Measurements from ENCODE around the gene KCNK10.

KCNK10 gene

DNA sequence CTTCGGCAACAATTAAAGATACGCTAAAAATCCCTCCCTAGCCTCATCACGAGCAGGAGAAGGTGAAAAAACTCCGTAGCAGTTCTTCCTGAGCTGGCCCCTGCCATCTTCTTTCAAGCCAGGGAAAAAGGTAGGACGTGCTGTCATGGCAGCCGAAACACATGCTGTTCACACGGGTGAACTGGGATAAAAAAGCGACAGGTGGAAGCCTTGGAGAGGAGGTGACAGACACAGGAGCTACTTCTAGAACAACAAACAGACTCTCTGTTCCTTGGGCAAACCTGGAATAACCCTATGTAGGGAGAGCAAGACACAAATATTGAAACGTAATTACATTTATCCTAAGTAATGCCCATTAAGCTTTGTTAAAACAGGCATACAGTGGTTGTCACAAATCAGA is 81.3 kb downstream of the KCNK10 start:
- Histone ChIP-seq H3K4me1 (ENCODE audit: control insufficient read depth, insufficient read depth, low read length) (peaks cover 7% of the 10 kb centered on the region), H3K36me3 (ENCODE audit: control insufficient read depth in 2 of 2, insufficient read depth in 1 of 2, low read length in 2 of 2) (no peaks in the 10 kb centered on the region), H3K9me3 (ENCODE audit: control insufficient read depth, insufficient read depth, low read depth, low read length) (no peaks in the 10 kb centered on the region), H3K27ac (ENCODE audit: extremely low read depth, low read depth, low read length) (no peak overlapping the region), H3K4me3 (ENCODE audit: low read depth, low read length) (no peak overlapping the region)
- POLR2A ChIA-PET: no interaction called here
- TF ChIP-seq ZNF132 (tag by site-specific recombination; IDR thresholded peaks at IDR 0.05; ENCODE audit: borderline replicate concordance) (no peak), ZNF596 (tag by site-specific recombination; IDR thresholded peaks at IDR 0.05) (no peak), SCRT2 (tag by site-specific recombination; IDR thresholded peaks at IDR 0.05) (peak; percentile 63; the same call in 1 of the 2 replicates)
- CTCF ChIA-PET: interaction anchor here (0.6 to 0.9 kb wide), 2 partner anchors 296 to 297 kb away, joined by 3 to 4 read pairs; no protein-coding TSS in a partner anchor

DNA sequence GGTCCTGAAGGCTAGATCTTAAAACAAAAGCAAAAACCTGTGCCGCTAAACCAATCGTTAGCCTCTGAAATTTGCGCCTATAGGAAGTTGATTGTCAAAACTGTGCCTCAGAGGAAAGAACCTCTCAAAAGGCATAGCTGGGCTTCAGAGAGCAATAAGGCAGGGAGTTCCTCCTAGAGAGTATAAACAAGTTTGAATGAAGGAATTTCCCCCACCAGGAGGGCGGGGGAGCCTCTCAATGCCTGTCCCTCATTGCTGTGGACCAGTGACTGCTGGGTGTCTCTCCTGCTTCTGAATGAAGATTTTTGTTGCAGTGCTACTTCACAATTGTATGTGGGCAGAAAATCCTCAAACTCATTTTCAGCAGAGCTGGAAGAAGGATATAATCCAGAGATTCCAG is 88.6 kb downstream of the KCNK10 start:
- no peak overlapping the region for H3K27ac ChIP-seq (ENCODE audit: extremely low read depth, low read depth, low read length)
- CTCF ChIA-PET: interaction anchor here (0.6 to 7.8 kb wide), 5 partner anchors 45 to 289 kb away, joined by 4 to 58 read pairs (median 5); no protein-coding TSS in a partner anchor
- no peak for TF ChIP-seq ZNF16 (tag by site-specific recombination; IDR thresholded peaks at IDR 0.05; ENCODE audit: low read depth)
- H3K9me3 ChIP-seq (ENCODE audit: control insufficient read depth, insufficient read depth, low read depth, low read length): no peaks in the 10 kb centered on the region
- no peaks in the 10 kb centered on the region for H3K4me1 ChIP-seq (ENCODE audit: control insufficient read depth, insufficient read depth, low read length)
- POLR2A ChIA-PET: no interaction called here
- no peaks in the 10 kb centered on the region for H3K36me3 ChIP-seq (ENCODE audit: control insufficient read depth in 2 of 2, insufficient read depth in 1 of 2, low read length in 2 of 2)
- no peak overlapping the region for H3K4me3 ChIP-seq (ENCODE audit: low read depth, low read length)

DNA sequence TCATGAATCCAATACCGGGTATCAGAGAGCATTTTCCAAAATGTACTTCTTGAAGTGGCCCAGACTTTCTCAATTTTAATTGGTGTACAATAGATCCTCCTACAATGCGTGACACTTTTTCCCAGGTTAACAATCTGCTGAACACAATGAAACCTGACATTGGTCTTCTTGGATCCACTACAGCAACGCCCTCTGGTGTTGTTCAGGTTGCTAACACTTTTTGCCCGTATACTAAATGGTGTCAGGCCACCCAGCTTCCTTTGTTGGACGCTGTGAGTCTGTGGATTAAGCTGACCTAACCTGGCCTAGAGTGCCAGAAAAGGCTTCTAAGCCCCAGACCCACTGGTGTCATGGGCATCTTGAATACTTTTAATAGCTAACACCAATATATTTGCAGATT is 89.2 kb downstream of the KCNK10 start:
- POLR2A ChIA-PET: no interaction called here
- H3K36me3 ChIP-seq (ENCODE audit: control insufficient read depth in 2 of 2, insufficient read depth in 1 of 2, low read length in 2 of 2): no peaks in the 10 kb centered on the region
- no peaks in the 10 kb centered on the region for H3K9me3 ChIP-seq (ENCODE audit: control insufficient read depth, insufficient read depth, low read depth, low read length)
- CTCF ChIA-PET: interaction anchor here (0.6 to 7.8 kb wide), 6 partner anchors 33 to 288 kb away, joined by 4 to 58 read pairs (median 6); no protein-coding TSS in a partner anchor
- no peak overlapping the region for H3K27ac ChIP-seq (ENCODE audit: extremely low read depth, low read depth, low read length)
- H3K4me3 ChIP-seq (ENCODE audit: low read depth, low read length): no peak overlapping the region
- no peaks in the 10 kb centered on the region for H3K4me1 ChIP-seq (ENCODE audit: control insufficient read depth, insufficient read depth, low read length)
- TF ChIP-seq, protein P1, sequence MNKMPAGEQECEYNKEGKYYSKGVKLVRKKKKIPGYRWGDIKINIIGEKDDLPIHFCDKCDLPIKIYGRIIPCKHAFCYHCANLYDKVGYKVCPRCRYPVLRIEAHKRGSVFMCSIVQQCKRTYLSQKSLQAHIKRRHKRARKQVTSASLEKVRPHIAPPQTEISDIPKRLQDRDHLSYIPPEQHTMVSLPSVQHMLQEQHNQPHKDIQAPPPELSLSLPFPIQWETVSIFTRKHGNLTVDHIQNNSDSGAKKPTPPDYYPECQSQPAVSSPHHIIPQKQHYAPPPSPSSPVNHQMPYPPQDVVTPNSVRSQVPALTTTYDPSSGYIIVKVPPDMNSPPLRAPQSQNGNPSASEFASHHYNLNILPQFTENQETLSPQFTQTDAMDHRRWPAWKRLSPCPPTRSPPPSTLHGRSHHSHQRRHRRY (tag by site-specific recombination; IDR thresholded peaks at IDR 0.05): no peak
- TF ChIP-seq SP3 (tag by site-specific recombination; IDR thresholded peaks at IDR 0.05) (no peak), RBAK (tag by site-specific recombination; IDR thresholded peaks at IDR 0.05) (no peak), ZNF529 (tag by site-specific recombination; IDR thresholded peaks at IDR 0.05; ENCODE audit: insufficient replicate concordance) (no peak)
- TF ChIP-seq, protein P2, sequence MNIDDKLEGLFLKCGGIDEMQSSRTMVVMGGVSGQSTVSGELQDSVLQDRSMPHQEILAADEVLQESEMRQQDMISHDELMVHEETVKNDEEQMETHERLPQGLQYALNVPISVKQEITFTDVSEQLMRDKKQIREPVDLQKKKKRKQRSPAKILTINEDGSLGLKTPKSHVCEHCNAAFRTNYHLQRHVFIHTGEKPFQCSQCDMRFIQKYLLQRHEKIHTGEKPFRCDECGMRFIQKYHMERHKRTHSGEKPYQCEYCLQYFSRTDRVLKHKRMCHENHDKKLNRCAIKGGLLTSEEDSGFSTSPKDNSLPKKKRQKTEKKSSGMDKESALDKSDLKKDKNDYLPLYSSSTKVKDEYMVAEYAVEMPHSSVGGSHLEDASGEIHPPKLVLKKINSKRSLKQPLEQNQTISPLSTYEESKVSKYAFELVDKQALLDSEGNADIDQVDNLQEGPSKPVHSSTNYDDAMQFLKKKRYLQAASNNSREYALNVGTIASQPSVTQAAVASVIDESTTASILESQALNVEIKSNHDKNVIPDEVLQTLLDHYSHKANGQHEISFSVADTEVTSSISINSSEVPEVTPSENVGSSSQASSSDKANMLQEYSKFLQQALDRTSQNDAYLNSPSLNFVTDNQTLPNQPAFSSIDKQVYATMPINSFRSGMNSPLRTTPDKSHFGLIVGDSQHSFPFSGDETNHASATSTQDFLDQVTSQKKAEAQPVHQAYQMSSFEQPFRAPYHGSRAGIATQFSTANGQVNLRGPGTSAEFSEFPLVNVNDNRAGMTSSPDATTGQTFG (tag by site-specific recombination; IDR thresholded peaks at IDR 0.05; ENCODE audit: borderline replicate concordance): no peak

DNA sequence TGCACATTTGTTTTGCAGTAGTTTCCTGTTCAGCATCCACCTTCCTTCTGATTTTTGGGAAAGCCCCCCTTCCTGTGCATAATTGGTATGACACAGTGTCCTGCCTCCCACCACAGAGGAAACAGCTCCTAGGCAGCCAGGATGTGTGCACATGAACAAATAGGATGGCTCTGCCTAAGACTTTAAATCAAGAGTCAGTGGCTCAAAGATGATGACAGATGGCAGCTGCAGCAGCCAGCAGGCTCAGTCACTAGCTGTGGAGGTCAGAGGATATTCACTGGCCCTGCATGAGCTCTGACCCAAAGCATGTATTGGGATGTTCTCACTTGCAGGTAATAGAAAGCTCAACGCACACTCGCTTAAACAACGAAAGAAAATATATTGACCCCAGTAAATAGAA is 90.3 kb downstream of the KCNK10 start:
- no peak overlapping the region for H3K27ac ChIP-seq (ENCODE audit: extremely low read depth, low read depth, low read length)
- CTCF ChIA-PET: interaction anchor here (0.6 to 7.8 kb wide), 4 partner anchors 15 to 43 kb away, joined by 3 to 58 read pairs (median 6); no protein-coding TSS in a partner anchor
- TF ChIP-seq ZNF350 (tag by site-specific recombination; IDR thresholded peaks at IDR 0.05) (no peak), ZNF48 (tag by site-specific recombination; IDR thresholded peaks at IDR 0.05) (no peak)

More for the DNA sequence above, 90.3 kb downstream of the KCNK10 start:
- no peaks in the 10 kb centered on the region for H3K36me3 ChIP-seq (ENCODE audit: control insufficient read depth in 2 of 2, insufficient read depth in 1 of 2, low read length in 2 of 2)
- no peaks in the 10 kb centered on the region for H3K4me1 ChIP-seq (ENCODE audit: control insufficient read depth, insufficient read depth, low read length)
- POLR2A ChIA-PET: interaction anchor here (0.5 kb wide), 1 partner anchor 19 kb away, joined by 3 read pairs; no protein-coding TSS in a partner anchor
- no peaks in the 10 kb centered on the region for H3K9me3 ChIP-seq (ENCODE audit: control insufficient read depth, insufficient read depth, low read depth, low read length)
- H3K4me3 ChIP-seq (ENCODE audit: low read depth, low read length): no peak overlapping the region

Data from HEK293 (cell line).